HepG2 (cell line): ENCODE data around the gene SLC35F6. TPM values are rescaled to one million over a fixed set of nuclear protein-coding genes. Genes with fewer than 3 reads are reported as not detected.

Experiments
- ATAC-seq: fragments of 200-7000 bp; cut with Tn5 transposase; 3 replicates; pipeline ENCODE4 v1.9.1; 2020; ENCODE audit warnings: mild to moderate bottlenecking, moderate library complexity
- BruUV-seq: library from RNA; stranded (reverse); fragments of 400-500 nt; replicated peaks from 2 replicates; lab custom pipeline; 2021; lab: Mats Ljungman, UMichigan
- CTCF ChIA-PET: fragments of 300-600 bp; formaldehyde crosslinking; extraction: SDS; loops from one replicate; lab custom pipeline; 2021; ENCODE audit warnings: low total read pairs, inconsistent platforms, low intra/inter-chr PET ratio; lab: Yijun Ruan, JAX
- POLR2A ChIA-PET: fragments of 350-600 bp; sonication (Branson Sonifier 250); formaldehyde crosslinking; loops from one replicate; lab custom pipeline; 2020; ENCODE audit warnings: antibody characterized with exemption, inconsistent platforms; lab: Yijun Ruan, JAX
- DNase-seq: peaks from one replicate; pipeline ENCODE4 v3.0.0-alpha.2; 2015; ENCODE audit warnings: low spot score
- FAIRE-seq: peaks from 3 replicates; lab custom pipeline; 2011; peaks lifted over from hg19 to GRCh38; lab: Jason Lieb, UNC
- H2AFZ ChIP-seq: one replicate; pipeline ENCODE4 v1.6.1; 2011; ENCODE audit warnings: low read length, inconsistent platforms
- H3K27ac ChIP-seq: fragments of 300-600 bp; 3 replicates; pipeline ENCODE4 v1.8.0; 2011; ENCODE audit warnings: mixed run types, mild to moderate bottlenecking, mixed read lengths, low read length, inconsistent platforms; ENCODE audit not compliant: insufficient read depth; ENCODE audit errors: extremely low read length
- H3K27me3 ChIP-seq, 2 experiments: fragments of 200-600 bp in 1 of 2; 2 replicates in 1 of 2; 3 replicates in 1 of 2; pipeline versions ENCODE4 v1.6.0 to v1.8.0; 2011; ENCODE audit warnings: low read length in 2 of 2, mild to moderate bottlenecking in 2 of 2, moderate library complexity in 2 of 2, inconsistent platforms in 1 of 2; ENCODE audit not compliant: insufficient read depth in 2 of 2, control insufficient read depth in 1 of 2
- H3K36me3 ChIP-seq, 2 experiments: fragments of 200-600 bp in 1 of 2; replicated peaks in 1 of 2; 2 replicates in 1 of 2; 3 replicates in 1 of 2; pipeline versions ENCODE4 v1.5.1 to v1.8.0; 2011; ENCODE audit warnings: low read length in 2 of 2, inconsistent platforms in 1 of 2; ENCODE audit not compliant: insufficient read depth in 2 of 2, control insufficient read depth in 1 of 2
- H3K4me1 ChIP-seq: 2 replicates; pipeline ENCODE4 v1.5.1; 2012; ENCODE audit warnings: low read length, inconsistent platforms; ENCODE audit not compliant: insufficient read depth
- H3K4me2 ChIP-seq: 2 replicates; pipeline ENCODE4 v1.6.0; 2011; ENCODE audit warnings: low read depth, low read length, inconsistent platforms
- H3K4me3 ChIP-seq, 3 experiments: fragments of 200-600 bp in 1 of 3; sonication (generic), shearing (Covaris generic) in 1 of 3; replicated peaks in 1 of 3; 2 replicates each; pipeline ENCODE4 v1.5.1; 2011 to 2016; ENCODE audit warnings: low read length in 3 of 3, inconsistent platforms in 2 of 3, low read depth in 2 of 3, mild to moderate bottlenecking in 2 of 3, control low read depth in 1 of 3, mixed read lengths in 1 of 3; ENCODE audit not compliant: insufficient read depth in 1 of 3
- H3K79me2 ChIP-seq: one replicate; pipeline ENCODE4 v1.6.1; 2011; ENCODE audit warnings: low read length, inconsistent platforms; ENCODE audit not compliant: insufficient read depth
- H3K9ac ChIP-seq: 2 replicates; pipeline ENCODE4 v1.6.0; 2011; ENCODE audit warnings: mild to moderate bottlenecking, low read depth, low read length, inconsistent platforms; ENCODE audit not compliant: insufficient read depth
- H3K9me3 ChIP-seq: 2 replicates; pipeline ENCODE4 v1.5.1; 2012; ENCODE audit warnings: mild to moderate bottlenecking, low read length
- H4K20me1 ChIP-seq: 2 replicates; pipeline ENCODE4 v1.6.0; 2011; ENCODE audit warnings: inconsistent platforms, mild to moderate bottlenecking, low read length, moderate library complexity; ENCODE audit not compliant: insufficient read depth
- MEIS1 ChIP-seq: sonication (generic); formaldehyde crosslinking; IDR thresholded peaks from 2 replicates; pipeline ENCODE4 v1.9.0; 2021; ENCODE audit warnings: mild to moderate bottlenecking, missing genetic modification reagents, moderate library complexity, borderline replicate concordance
- NR2F2 ChIP-seq: IDR thresholded peaks from 2 replicates; pipeline ENCODE4 v1.6.1; 2012; ENCODE audit warnings: low read depth, inconsistent platforms, borderline replicate concordance
- PHB2 ChIP-seq: fragments of 450-650 bp; IDR thresholded peaks from 2 replicates; pipeline ENCODE4 v1.6.1; 2018; ENCODE audit not compliant: partially characterized antibody
- ZNF768 ChIP-seq: sonication (generic); formaldehyde crosslinking; IDR thresholded peaks from 2 replicates; pipeline ENCODE4 v1.4.0; 2020; ENCODE audit warnings: missing genetic modification reagents
- WGBS: methylation state at CpG from one replicate; pipeline ENCODE4 v1.1.6; 2017; ENCODE audit warnings: low lambda C conversion rate; 5-methylcytosine and 5-hydroxymethylcytosine counted together
- in situ Hi-C: cut with HindIII; loops from 2 replicates; pipeline ENCODE4 v1.10.0; 2017; ENCODE audit warnings: low pct_unique_long_range_greater_than_20kb; ENCODE audit not compliant: extremely low pct_ligation_motif_present
- intact Hi-C: fragments of 100-400 bp; cut with micrococcal nuclease; formaldehyde crosslinking; loops from one replicate; pipeline ENCODE4 v1.10.0; 2022; ENCODE audit not compliant: unreplicated experiment
- polyA plus RNA-seq, 8 experiments: library from polyadenylated mRNA; depleted of rRNA in 3 of 8; stranded (reverse) in 7 of 8; unstranded in 1 of 8; fragments of >200 nt; fragmentation: Illumina TruSeq in 4 of 8; extraction: Trizol in 4 of 8; gene quantifications; 2 replicates each; pipeline versions ENCODE4 v1.2.1 to v1.2.3, GENCODE V29; 2011 to 2016; ENCODE audit warnings: low read depth in 4 of 8, missing spikeins in 1 of 8, mixed read lengths in 1 of 8; ENCODE audit not compliant: insufficient read depth in 1 of 8
- total RNA-seq, 5 experiments: library from RNA; depleted of rRNA; stranded (reverse); fragments of >200 nt; fragmentation: Illumina TruSeq; extraction: Trizol; gene quantifications; 2 replicates each; pipeline ENCODE4 v1.2.3, GENCODE V29; 2016; ENCODE audit warnings: low read depth in 1 of 5
- TF ChIP-seq, protein P1 (sequence below): fragments of 450-650 bp; IDR thresholded peaks from 2 replicates; pipeline ENCODE4 v1.6.1; 2016
- TF ChIP-seq, protein P2 (sequence below): sonication (generic); formaldehyde crosslinking; IDR thresholded peaks from 2 replicates; pipeline ENCODE4 v1.4.0; 2020; ENCODE audit warnings: low read depth, mild to moderate bottlenecking, missing genetic modification reagents
- TF ChIP-seq, protein P3 (sequence below): sonication (generic); formaldehyde crosslinking; IDR thresholded peaks from 2 replicates; pipeline ENCODE4 v1.4.0; 2020; ENCODE audit warnings: missing genetic modification reagents; ENCODE audit errors: not compliant biosample characterization

Gene SLC35F6
- total and polyA plus RNA-seq, 2 of the 13 experiments (the other 11 are each of a cell fraction or from before 2014, with no cell fraction given): 15.2 to 21.2 TPM

DNA sequence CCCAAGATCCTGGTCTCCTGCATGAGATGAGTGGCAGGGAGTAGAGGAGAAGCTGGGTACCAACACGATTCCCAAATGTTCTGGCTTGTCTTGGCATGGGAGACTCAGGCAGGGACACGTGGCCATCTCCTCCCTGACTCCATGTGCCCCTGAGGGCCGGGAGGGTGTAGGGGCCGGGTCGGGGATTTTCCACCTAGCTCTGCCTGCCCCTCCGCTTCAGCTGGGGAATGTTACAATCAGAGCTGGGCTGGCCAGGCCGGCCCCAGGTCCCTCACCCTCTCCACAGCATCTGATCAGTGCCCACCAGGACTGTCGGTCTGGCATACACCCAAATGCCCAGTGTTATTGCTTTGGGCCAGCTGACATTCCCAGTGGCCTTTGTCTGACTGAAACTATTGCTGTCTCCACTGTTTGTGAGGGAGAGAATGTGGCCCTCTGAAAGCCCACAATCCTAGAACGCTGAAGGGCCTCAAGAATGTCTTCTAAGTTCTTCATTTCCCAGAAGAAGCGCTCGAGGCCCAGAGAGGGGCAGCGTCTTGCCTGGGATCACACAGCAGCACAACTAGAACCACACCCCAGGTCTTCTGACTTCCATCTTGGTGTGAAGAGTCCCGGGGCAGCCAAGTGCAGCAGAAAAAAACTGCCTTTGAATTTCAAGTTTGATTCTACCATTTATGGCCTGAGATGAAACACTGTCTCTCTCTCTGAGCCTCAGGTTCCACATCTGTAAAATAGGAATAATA, 48.4 kb upstream of the SLC35F6 start:
- TF ChIP-seq, protein P1, sequence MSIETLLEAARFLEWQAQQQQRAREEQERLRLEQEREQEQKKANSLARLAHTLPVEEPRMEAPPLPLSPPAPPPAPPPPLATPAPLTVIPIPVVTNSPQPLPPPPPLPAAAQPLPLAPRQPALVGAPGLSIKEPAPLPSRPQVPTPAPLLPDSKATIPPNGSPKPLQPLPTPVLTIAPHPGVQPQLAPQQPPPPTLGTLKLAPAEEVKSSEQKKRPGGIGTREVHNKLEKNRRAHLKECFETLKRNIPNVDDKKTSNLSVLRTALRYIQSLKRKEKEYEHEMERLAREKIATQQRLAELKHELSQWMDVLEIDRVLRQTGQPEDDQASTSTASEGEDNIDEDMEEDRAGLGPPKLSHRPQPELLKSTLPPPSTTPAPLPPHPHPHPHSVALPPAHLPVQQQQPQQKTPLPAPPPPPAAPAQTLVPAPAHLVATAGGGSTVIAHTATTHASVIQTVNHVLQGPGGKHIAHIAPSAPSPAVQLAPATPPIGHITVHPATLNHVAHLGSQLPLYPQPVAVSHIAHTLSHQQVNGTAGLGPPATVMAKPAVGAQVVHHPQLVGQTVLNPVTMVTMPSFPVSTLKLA: peak; percentile 23; the same call in 1 of the 2 replicates
- TF ChIP-seq ZNF768 (CRISPR knock-in tag): peak; percentile 91
- TF ChIP-seq, protein P2, sequence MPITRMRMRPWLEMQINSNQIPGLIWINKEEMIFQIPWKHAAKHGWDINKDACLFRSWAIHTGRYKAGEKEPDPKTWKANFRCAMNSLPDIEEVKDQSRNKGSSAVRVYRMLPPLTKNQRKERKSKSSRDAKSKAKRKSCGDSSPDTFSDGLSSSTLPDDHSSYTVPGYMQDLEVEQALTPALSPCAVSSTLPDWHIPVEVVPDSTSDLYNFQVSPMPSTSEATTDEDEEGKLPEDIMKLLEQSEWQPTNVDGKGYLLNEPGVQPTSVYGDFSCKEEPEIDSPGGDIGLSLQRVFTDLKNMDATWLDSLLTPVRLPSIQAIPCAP (CRISPR knock-in tag): no peak
- intact Hi-C loops: no loop called here
- no peak overlapping the region for H3K4me2 ChIP-seq
- no peaks in the 10 kb centered on the region for H3K79me2 ChIP-seq
- no peaks in the 10 kb centered on the region for H3K36me3 ChIP-seq
- in situ Hi-C loops: no loop called here
- no peak for FAIRE-seq
- ChIA-PET POLR2A (no interaction called here), CTCF (no interaction called here)
- no peaks in the 10 kb centered on the region for H3K9me3 ChIP-seq
- H3K4me3 ChIP-seq: no peak overlapping the region
- peaks cover 0 to 72% of the 10 kb centered on the region in 2 experiments; a peak in 4 of 5 replicates for H3K27me3 ChIP-seq
- H3K27ac ChIP-seq: no peak overlapping the region
- no peak for DNase-seq
- WGBS: 18% methylated on average over 10 of the region's 13 CpGs
- no peaks in the 10 kb centered on the region for H4K20me1 ChIP-seq
- peaks cover 11% of the 10 kb centered on the region for H3K4me1 ChIP-seq
- H2AFZ ChIP-seq: no peak overlapping the region
- no peak overlapping the region for H3K9ac ChIP-seq
- BruUV-seq: no TSS peak
- ATAC-seq: no peak

DNA sequence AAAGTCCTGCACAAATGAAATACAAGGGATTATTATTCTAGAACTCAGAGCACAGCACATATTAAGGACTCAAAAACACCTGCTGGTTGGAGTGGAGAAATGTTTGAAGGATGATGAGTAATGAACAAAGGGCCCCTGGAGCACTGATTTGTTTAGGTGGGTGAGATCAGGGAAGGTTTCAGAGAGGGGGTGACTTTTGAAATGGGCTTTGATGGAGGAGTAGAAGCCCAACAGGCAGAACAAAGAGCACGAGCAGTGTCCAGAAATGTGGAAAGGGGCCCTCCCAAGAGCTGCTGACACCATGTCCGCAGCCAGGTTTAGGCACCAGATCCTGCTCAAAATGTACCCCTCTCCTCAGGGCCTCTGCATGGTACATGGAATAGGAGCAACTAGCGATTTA, 47.7 kb upstream of the SLC35F6 start:
- TF ChIP-seq PHB2: no peak
- TF ChIP-seq, protein P3, sequence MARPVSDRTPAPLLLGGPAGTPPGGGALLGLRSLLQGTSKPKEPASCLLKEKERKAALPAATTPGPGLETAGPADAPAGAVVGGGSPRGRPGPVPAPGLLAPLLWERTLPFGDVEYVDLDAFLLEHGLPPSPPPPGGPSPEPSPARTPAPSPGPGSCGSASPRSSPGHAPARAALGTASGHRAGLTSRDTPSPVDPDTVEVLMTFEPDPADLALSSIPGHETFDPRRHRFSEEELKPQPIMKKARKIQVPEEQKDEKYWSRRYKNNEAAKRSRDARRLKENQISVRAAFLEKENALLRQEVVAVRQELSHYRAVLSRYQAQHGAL (CRISPR knock-in tag): no peak
- no peak for TF ChIP-seq NR2F2
- no peak for TF ChIP-seq MEIS1 (CRISPR knock-in tag)
- FAIRE-seq: no peak
- no peaks in the 10 kb centered on the region for H3K9me3 ChIP-seq

More for the DNA sequence above, 47.7 kb upstream of the SLC35F6 start:
- Histone ChIP-seq H3K36me3 (no peaks in the 10 kb centered on the region), H3K4me2 (no peak overlapping the region), H3K27ac (no peak overlapping the region), H3K27me3 (peaks cover 0 to 71% of the 10 kb centered on the region in 2 experiments; a peak in 4 of 5 replicates), H4K20me1 (no peaks in the 10 kb centered on the region), H3K4me3 (no peak overlapping the region), H3K9ac (no peak overlapping the region), H2AFZ (no peak overlapping the region), H3K4me1 (peaks cover 17% of the 10 kb centered on the region), H3K79me2 (no peaks in the 10 kb centered on the region)
- ATAC-seq: no peak
- CTCF ChIA-PET: no interaction called here
- POLR2A ChIA-PET: no interaction called here
- in situ Hi-C loops: no loop called here
- BruUV-seq: no TSS peak
- intact Hi-C loops: no loop called here
- no peak for DNase-seq
- 31% methylated on average over 3 of the region's 3 CpGs for WGBS
